Lung microvascular endothelial cell (primary cell): ENCODE data around the gene YIPF2. TPM values are rescaled to one million over a fixed set of nuclear protein-coding genes. Genes with fewer than 3 reads are reported as not detected.

Source experiments
- DNase-seq, 2 donors: peaks; one replicate each; pipeline versions ENCODE4 v3.0.0 to v3.0.0-alpha.2; 2010; ENCODE audit warnings: low read depth in 2 of 2
- total RNA-seq: library from RNA; depleted of rRNA; stranded (reverse); fragments of >200 nt; gene quantifications from 2 replicates; pipeline ENCODE4 v1.2.1, GENCODE V29; 2014

Gene YIPF2
- total RNA-seq, 1 donor from 2014 or later: 81.3 TPM

- DNase-seq: no peak
These were observed 16.7 kb downstream of the YIPF2 start for GRCh38 chr19:10911579-10912363.

- no peak for DNase-seq
These were observed 20.0 kb downstream of the YIPF2 start for GRCh38 chr19:10908380-10908960.

- no peak for DNase-seq
These were observed 20.5 kb downstream of the YIPF2 start for GRCh38 chr19:10907925-10908324.

GRCh38 chr19:10899151-10899653 lies 29.2 kb downstream of the YIPF2 start:
- DNase-seq: no peak

GRCh38 chr19:10898633-10899032 lies 29.8 kb downstream of the YIPF2 start:
- no peak for DNase-seq

- DNase-seq: peak in 1 of 2 donors; percentile 50
These were observed 31.4 kb downstream of the YIPF2 start for GRCh38 chr19:10896851-10897526.

GRCh38 chr19:10895920-10896319 lies 32.5 kb downstream of the YIPF2 start:
- DNase-seq: no peak

- no peak for DNase-seq
These were observed 33.1 kb downstream of the YIPF2 start for GRCh38 chr19:10895363-10895762.

GRCh38 chr19:10894911-10895213 lies 33.6 kb downstream of the YIPF2 start:
- DNase-seq: no peak

- DNase-seq: no peak
These were observed 36.2 kb downstream of the YIPF2 start for GRCh38 chr19:10892256-10892655.

- DNase-seq: no peak
These were observed 36.9 kb downstream of the YIPF2 start for GRCh38 chr19:10891405-10892086.

GRCh38 chr19:10889880-10890279 lies 38.6 kb downstream of the YIPF2 start:
- no peak for DNase-seq

- no peak for DNase-seq
These were observed 40.0 kb downstream of the YIPF2 start for GRCh38 chr19:10888421-10888866.

- no peak for DNase-seq
These were observed 40.6 kb downstream of the YIPF2 start for GRCh38 chr19:10887616-10888367.

- peak in 1 of 2 donors; percentile 31 for DNase-seq
These were observed 43.0 kb downstream of the YIPF2 start for GRCh38 chr19:10885201-10886169.

- DNase-seq: no peak
These were observed 44.2 kb downstream of the YIPF2 start for GRCh38 chr19:10884274-10884673.

GRCh38 chr19:10882108-10882457 lies 46.4 kb downstream of the YIPF2 start:
- no peak for DNase-seq

GRCh38 chr19:10881403-10882107 lies 46.9 kb downstream of the YIPF2 start:
- no peak for DNase-seq

- no peak for DNase-seq
These were observed 50.2 kb downstream of the YIPF2 start for GRCh38 chr19:10878253-10878652.
